ENCODE data around the gene KRT36. TPM values are rescaled to one million over a fixed set of nuclear protein-coding genes. Genes with fewer than 3 reads are reported as not detected.
A peak's percentile ranks its signal among the peaks of the same experiment; 100 is the strongest.

The KRT36 gene
- total RNA-seq = not detected

DNA sequence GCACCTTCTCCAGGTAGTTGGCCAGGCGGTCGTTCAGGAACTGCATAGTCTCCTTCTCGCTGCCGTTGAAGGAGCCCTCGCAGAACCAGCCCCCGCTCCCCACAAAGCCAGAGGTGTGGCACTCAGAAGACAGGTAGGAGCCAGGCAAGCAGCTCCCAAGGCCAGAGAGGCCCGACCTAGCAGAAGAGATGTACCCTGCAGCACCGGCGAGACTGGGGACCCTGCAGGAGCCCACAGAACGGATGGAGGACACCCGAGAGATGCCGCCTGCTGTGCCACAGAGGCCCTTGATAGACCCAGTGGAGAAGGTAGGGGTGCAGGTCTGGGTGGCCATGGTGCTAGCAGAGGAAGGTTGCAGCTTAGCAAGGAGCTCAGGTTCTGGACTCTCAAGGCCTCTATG, at the start of gene KRT36:
Gene KRT36, minus strand, starts transcription at position 380 of the 400 bp plus-strand sequence. Its CDS starts 46 bp downstream, at position 334.
- DNase-seq (ENCODE audit: low spot score) = no peak

DNA sequence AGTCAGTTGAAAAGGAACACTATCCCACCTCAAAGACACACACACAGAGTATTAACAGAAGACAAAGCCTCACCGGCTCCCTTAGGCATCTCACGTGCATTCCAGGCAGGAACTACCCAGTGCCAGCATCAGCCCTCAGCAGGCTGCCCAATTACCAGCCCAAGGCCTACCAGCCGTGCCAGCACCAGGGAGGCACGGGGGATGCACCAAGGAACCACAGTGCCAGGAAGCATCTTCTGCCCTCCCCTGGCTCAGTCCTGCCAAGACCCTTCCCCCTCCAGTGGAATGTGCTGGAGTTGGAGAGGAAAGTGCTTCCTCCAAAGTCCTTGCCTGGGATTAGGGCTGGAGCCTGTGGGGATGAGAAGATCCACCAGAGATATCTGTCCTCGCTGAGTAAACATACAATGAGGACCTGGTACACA, 49.4 kb upstream of the KRT36 start:
- no peak for DNase-seq (ENCODE audit: low spot score)

DNA sequence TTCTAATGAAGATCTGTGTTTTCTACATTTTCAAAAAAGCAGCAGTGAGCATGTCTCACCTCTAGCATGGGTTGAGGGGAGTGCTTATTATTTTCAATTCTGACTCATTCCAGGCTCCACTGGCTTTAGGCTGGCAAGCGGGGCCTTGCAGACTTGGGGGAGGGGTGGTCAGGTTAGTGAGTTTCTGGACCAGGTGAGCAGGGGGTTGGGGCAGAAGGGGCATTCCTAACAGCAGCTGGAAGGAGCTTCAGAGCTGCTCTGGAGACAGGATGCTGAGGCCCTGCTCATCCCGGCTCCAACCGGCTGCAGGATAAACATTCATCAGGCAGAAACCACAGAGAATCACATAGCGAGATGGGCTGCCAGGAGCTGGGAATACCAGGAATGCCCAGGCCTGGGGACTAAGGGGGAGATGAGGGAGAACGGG, 48.9 kb upstream of the KRT36 start:
- DNase-seq (ENCODE audit: low spot score) = no peak

DNA sequence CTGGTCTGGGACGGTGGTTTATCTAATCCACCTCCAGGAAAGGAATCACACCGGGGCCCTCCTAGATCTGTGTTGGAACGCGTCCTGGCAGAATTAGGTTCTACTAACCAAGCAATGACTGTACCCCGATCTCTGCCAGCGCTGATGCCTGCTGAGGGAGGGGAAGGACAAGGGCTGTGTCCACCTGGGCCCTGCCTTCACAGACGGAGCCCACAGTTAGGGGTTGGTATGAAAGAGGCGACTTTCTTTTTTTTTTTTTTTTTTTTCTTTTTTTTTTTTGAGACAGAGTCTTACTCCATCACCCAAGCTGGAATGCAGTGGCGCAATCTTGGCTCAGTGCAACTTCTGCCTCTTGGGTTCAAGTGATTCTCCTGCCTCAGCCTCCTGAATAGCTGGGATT, 48.3 kb upstream of the KRT36 start:
- no peak for DNase-seq (ENCODE audit: low spot score)

DNA sequence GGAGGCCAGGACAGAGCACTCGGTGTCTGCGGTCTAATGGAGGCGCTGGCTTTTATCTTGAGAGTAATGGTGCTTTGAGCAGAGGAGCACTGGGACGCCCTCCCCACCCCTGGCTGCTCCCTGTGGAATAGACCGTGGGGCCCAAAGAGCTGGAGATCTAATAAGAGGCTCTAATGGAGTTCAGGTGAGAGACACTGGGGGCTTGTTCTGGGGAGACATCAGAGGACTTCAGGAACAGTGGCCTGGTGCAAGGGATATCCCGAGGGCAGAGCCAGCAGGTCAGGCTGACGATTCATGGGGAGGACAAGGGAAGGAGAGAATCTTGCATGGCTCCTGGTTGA, 47.9 kb upstream of the KRT36 start:
- no peak for DNase-seq (ENCODE audit: low spot score)

DNA sequence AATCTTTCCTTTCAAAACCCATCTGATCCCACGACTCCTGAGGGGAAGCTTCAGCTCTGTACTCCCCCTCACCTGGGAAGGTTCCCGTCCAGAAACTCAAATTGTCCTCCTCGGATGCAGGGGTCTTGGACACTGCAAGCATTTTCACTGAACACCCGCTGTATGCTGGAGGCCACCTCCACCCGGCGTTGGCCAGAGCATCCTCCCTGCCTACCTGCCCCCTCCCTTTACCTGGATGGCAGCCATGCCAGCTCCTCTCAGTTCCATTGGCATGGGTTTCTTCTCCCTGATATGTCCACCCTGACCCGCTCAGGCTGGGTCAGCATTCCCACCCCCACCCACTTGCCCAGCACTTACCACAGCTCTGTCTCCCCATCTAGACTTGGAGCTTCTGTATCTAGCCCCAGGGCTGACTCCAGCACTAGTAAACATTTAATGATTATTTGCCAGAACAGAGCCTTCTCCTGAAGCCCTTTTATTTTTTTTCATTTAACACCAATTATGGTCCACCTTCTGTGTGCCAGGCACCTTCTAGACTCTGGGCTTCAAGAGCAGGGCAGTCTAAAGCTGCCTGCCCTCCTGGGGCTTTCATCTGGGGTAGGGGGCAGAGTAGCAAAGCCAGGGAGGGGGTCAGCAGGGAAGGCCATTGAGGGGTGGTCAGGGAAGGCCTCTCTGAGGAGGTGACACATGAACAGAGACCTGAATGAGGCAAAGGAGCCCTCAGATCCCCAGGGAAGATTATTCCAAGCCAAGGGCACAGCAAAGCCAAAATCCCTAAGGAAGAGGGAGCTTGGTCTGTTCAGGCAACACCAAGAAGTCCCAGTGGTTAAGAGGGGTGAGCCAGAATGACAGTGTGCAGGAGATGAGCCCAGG, 47.3 kb upstream of the KRT36 start:
- no peak for DNase-seq (ENCODE audit: low spot score)

DNA sequence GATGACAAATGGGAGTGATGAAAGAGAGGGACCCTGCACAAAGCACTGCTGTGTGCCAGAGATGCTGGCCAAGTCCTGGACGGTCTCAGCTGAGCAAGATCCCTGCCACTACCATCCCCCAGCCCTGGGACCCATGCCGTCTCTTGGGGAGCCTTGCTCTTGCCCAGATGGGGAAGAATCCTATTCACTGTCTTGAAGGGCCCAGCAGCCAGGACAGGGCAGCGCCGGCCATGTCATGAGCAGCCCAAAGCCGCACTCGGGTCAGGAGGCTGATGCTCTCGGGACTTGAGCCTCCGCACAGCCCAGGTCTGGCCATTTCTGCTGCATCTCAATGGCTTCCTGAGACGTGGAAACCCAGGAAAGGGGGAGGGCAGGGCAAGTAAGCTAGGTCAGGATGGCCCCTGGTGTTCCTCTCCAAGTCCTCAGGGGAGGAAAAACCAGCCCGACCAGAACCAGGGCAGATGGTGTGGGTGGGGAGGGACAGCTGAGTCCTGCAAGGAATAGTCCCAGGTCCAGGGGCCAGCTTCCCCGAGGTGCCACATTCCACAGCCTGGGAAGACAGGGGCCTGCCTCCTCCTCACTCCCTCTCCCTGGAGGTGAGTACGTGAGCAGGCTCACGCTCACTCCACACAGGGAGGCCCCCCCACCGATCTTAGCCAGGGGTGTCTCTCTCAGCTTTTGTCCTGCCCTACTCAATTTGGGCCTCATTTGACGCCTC, 46.2 kb upstream of the KRT36 start:
- DNase-seq (ENCODE audit: low spot score) = no peak

DNA sequence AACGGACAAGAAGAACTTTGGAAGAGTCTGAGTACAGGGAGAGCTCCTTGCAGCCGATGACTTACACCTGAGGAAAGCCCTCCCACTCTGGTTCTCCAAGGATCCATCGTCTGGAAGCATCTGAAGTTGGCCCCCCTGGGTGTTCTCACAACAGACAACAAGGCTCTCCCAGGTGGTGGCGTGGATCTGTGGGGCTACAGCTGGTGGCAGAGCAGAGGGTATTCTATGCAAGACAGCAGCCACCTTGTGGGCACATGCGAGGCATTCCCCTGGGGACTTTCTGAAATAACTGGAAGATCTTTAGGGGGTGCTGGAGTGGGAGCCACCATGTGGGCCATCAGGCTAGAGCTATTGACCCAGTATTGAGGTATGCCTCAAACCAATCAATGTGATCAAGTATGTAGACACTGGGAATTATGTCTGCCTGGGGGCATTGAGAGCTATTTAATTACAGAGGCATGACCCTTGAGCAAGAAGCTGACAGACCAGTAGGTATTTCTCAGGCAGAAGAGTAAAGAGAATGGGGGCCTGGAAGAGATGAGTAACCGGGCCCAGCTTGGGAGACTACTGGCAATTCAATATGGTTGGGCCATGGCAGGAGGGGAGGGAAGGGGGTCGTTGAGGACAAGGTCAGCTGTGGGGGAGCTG, 45.3 kb upstream of the KRT36 start:
- no peak for DNase-seq (ENCODE audit: low spot score)

DNA sequence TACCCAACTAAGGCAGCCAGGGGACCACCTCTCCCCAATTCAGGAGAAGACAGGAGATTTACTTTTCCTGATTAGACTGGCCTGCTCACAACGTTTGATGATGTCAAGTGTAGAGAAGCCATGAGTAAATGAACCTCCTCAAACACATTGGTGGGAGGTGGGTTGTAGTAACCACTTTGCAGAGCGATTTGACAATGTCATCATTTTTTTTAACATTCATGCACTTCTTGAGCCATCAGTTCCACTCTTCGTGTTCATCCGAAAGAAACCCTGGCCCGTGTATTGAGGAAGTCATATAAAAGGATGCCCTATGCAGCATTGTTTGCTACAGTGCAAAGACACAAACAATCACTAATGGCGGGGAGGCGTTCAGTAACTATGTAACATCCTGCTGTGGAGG, 43.9 kb upstream of the KRT36 start:
- DNase-seq (ENCODE audit: low spot score) = no peak

DNA sequence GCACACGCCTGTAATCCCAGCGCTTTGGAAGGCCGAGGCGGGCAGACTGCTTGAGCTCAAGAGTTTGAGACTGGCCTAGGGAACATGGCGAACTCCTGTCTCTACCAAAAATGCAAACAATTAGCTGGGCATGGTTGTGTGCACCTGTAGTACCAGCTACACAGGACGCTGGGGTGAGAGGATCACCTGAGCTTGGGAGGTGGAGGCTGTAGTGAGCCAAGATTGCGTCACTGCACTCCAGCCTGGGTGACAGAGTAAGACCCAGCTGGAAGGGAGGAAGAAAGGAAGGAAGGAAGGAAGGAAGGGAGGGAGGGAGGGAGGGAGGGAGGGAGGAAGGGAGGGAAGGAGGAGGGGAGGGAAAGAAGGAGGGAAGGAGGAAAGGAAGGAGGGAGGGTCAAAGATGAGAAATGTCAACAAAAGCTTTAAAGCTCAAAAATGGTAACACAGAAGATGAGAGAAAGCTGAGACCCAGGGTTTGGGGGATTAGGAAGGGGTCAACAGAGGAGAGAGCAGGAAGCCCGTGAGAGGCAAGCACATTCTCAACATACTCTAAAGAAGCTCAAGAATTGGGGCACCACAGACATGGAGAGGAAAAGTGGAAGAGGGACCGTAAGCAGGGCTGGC, 43.3 kb upstream of the KRT36 start:
- no peak for DNase-seq (ENCODE audit: low spot score)

DNA sequence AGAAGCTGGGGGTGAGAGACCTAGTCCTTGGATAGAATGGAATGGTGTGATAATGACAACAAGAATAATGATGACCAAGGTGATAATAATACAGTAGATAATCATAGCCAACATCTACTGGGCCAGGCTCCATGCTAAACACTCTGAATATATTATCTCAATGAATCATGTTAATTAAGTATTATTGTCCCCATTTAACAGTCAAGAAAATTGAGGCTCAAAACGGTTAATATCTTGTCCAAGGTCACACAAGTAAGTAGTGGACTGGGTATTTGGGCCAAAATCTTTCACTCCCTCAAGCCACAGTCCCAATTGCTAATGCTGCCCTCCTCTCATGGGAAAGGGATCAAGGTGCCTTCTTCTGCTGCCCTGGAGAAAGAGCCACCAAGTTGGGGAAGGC, 42.3 kb upstream of the KRT36 start:
- DNase-seq (ENCODE audit: low spot score) = no peak

DNA sequence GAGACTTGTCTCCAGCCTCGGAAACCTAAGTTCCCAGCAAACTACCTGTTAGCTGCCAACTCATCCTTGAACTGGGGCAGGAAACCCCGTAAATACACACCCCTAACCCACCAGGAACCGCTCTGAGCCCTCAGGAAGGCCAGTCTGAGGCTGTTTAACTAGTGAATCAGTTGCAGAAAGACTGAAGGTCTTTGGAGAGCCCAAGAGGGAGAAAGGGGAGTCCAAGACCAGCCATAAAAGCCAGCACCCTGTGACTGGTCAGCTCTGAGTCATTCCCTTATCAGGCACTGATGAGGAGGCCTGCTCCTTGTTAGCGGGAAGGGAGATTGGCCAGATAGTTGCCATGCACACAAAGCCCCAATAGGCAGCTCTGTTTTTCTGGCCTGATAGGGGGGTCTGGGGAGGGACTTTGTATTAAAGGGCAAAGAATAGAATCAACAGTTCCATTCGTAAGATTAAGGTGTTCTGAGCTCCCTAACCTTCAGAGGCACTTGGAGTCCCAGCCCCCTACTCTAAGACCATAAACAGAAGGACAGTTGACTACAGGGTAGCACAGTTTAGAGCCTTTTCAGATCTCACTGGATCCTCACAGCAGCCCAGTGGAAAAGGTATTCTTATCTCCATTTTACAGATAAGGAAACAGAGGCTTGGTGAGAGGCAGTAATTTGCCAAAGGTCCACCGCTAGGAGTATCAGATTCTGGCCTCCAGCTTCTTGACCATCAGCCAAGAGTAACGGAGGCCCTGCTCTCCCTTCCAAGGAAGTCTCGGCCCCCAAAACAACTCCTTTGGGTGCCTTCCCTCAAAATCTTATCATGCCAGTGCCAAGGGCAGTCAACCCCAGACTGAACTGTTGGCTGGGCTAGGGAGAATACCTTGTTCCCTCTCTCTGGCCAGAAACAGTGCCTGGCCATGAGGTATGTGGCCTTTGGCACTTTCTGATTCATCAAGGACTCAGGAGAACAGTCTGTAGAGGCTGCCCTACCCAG, 40.6 kb upstream of the KRT36 start:
- DNase-seq (ENCODE audit: low spot score) = peak; percentile 78

DNA sequence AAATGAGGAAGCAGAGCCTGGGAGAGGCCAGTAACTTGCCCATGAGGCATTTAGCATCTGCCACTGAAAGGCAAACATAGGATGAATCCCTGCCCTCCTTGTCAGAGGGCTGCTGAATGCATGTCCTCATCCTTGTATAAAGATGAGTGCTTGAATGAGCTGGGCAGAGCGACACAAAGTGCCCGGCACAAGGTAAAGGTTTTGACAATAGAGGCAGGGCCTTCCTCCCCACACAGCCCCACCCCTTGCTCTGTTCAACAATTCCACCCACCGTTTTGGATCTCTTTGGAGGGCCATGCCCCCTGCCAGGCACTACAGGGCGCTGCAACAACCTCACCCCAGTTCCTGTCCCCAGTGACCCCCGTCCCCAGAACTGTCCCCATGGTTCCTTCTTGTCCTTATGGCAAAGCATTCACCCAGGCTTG, 39.8 kb upstream of the KRT36 start:
- DNase-seq (ENCODE audit: low spot score) = no peak

DNA sequence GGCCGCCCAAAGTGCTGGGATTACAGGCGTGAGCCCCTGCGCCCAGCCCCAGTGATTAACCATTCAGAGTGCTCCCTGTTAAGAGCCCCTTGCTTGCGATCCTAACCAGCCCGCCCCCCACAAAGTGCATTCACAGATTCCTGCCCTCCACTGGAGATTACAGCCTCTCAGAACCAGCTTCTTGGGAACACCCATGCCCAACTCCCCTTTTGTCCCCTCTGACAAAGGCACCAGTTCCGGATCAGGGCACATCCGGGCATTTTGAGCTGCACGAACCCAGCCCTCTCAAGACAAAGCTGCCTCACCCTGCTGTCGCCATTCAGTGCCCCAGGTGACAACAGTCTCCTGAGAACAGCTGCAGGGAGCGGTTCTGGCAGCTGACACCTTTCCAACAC, 39.2 kb upstream of the KRT36 start:
- no peak for DNase-seq (ENCODE audit: low spot score)

DNA sequence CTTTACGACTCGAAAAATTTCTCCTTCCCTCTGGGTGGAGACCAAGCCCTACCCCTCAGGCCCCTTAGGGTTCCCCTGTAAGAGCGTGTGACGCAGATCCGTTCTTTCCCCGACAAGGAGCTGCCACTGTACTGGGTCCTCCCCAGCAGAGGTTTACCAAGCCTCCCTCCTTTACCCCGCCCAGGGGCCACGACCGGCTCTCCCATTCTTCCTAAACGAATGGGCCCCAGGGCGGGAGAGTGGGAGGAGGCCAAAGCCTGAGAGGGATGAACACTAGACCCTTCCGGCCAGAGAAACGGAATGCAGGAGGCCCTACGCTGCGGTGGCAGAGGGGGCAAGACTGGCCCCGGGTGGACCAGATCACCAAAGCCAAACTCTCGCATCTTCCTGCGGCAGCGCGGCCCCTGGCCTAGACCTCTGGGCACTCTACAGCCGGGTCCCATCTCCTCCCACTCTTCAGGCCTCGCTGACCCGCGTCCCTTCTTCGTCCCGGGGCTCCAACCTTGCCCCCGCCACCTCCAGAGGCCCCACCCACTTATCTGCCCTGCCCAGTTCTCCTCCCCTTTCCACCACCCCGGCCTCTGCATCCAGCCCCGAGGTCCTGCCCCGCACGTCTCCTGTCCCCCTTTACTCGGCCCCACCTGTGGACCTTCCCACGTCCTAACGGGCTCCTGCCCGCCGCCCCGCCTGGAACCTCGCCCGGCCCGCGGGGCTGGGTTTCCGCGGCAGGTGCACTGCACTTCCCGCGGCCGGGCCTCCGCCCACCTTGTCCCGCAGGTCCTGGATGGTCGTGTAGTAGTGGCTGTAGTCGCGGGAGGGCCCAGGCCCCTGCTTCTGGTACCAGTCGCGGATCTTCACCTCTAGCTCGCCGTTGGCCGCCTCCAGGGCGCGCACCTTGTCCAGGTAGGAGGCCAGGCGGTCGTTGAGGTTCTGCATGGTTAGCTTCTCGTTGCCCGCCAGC, 37.6 kb upstream of the KRT36 start:
- peak; percentile 69 for DNase-seq (ENCODE audit: low spot score)

DNA sequence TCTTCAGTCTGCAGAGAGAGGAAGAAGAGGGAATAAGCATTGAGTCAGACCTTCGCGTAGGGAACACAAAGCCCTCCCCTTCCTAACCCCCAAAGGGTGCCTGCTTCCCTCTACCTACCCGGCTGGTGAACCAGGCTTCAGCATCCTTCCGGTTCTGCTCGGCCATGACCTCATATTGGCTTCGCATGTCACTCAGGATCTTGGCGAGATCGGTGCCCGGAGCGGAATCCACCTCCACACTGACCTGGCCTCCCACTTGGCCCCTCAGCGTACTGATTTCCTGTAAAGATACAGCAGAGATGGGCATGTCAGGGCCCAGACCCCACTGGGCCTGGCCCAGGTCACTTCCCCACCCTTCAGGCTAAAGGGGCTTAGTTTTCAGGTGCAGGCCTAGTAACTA, 34.6 kb upstream of the KRT36 start:
- no peak for DNase-seq (ENCODE audit: low spot score)

DNA sequence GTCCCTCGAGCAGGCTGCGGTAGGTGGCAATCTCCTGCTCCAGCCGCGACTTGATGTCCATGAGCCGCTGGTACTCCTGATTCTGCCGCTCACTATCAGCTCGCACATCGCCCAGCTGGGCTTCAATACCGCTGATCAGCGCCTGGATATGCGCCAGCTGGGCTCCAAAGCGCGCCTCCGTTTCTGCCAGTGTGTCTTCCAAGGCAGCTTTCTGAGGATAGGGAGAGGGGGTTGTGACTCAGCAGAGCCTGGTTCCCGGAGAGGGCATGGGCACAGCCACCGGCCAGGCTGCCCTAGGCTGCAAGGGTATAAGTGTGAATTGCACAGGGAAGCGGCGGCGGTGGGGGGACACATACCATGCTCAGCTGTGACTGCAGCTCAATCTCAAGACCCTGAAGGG, 34.1 kb upstream of the KRT36 start:
- DNase-seq (ENCODE audit: low spot score) = no peak

DNA sequence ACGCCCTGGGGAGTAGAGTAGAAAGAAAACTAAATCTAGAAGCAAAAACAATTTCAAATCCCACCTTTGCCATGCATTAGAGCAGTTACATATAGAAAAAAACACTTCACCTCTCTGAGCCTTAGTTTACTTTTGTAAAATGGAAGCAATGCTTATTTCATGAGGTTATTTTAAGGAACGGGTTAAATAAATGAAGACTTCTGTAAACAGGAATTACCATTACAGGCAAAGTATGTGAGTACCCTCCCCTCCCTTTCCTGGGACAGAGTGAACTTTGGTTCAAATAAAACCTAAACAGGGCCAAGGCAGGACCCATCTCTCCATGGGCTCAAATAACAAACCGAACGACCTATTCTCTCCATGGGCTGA, 33.5 kb upstream of the KRT36 start:
- no peak for DNase-seq (ENCODE audit: low spot score)

DNA sequence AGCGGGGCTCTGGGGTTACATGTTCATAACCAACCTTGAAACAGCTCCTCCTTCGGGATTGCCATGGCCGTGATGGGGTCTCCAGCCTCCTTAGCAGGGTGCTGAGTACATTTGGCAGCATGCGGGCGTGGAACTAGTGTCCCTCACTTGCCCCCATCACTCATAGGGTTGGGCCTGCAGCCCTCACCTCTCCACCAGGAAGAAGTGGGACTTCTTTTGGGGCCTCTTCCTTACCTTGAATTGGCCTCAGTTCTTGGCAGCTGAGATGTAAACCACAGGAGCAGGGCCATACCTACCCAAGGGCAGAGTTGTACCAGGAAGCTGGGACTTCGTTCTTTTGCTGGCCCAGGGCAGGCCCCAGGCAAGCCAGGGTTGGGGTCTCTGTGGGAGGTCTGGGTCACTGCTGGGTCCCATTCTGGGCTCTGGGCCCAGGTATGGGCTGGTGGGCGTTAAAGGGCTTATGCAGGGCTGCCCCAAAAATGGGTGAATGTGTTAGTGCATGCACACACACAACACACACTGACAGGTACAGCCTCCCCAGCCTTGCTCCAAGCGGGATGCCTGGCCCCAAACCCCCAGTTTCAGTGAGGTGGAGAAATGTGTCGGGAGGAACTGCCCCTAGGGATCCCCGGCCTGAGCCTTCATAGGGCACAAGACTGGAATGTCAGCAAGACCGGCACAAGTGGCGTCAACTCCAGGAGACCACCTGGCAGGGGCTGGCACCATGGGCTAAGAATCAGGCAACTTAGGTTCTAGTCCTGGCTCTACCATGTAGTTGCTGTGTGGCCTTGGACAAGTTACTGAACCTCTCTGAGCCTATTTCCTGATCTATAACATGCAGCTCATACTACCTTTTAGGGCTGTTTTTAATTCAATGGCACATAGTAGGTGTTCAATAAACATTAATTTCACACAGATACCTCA, 32.9 kb upstream of the KRT36 start:
- no peak for DNase-seq (ENCODE audit: low spot score)

Data from ureter (tissue), 1 donor.